Loucy (cell line): ENCODE data around the gene PACRG.

Experiments
- H2AFZ ChIP-seq: fragments of 200-600 bp; sonication (generic); 2 replicates; pipeline ENCODE4 v1.6.0; 2016; ENCODE audit warnings: antibody characterized with exemption, mild to moderate bottlenecking, low read length, moderate library complexity
- H3F3A ChIP-seq: fragments of 200-600 bp; 2 replicates; pipeline ENCODE4 v1.6.0; 2016; ENCODE audit warnings: antibody characterized with exemption, low read depth, mild to moderate bottlenecking
- H3K27me3 ChIP-seq: fragments of 200-600 bp; sonication (generic); 2 replicates; pipeline ENCODE4 v1.6.1; 2014; ENCODE audit warnings: low read length, mild to moderate bottlenecking; ENCODE audit not compliant: insufficient read depth, poor library complexity, severe bottlenecking
- H3K36me3 ChIP-seq: fragments of 200-600 bp; sonication (generic); 2 replicates; pipeline ENCODE4 v1.6.1; 2016; ENCODE audit warnings: low read length; ENCODE audit not compliant: insufficient read depth
- H3K4me1 ChIP-seq: fragments of 200-600 bp; sonication (generic); 2 replicates; pipeline ENCODE4 v1.5.1; 2014; ENCODE audit warnings: low read length, mild to moderate bottlenecking; ENCODE audit not compliant: insufficient read depth, poor library complexity, severe bottlenecking
- H3K4me2 ChIP-seq: fragments of 200-600 bp; sonication (generic); 2 replicates; pipeline ENCODE4 v1.6.0; 2014; ENCODE audit warnings: antibody characterized with exemption, low read length, low read depth, mild to moderate bottlenecking; ENCODE audit not compliant: poor library complexity, severe bottlenecking
- H3K4me3 ChIP-seq: fragments of 200-600 bp; sonication (generic); 2 replicates; pipeline ENCODE4 v1.5.1; 2014; ENCODE audit warnings: low read length, mild to moderate bottlenecking, mixed read lengths; ENCODE audit not compliant: poor library complexity, severe bottlenecking
- H3K79me2 ChIP-seq: fragments of 200-600 bp; sonication (generic); 2 replicates; pipeline ENCODE4 v1.6.1; 2014; ENCODE audit warnings: low read length; ENCODE audit not compliant: insufficient read depth
- H3K9ac ChIP-seq: fragments of 200-600 bp; sonication (generic); 2 replicates; pipeline ENCODE4 v1.6.0; 2014; ENCODE audit warnings: mild to moderate bottlenecking, low read depth, low read length, moderate library complexity; ENCODE audit not compliant: poor library complexity, severe bottlenecking
- H3K9me2 ChIP-seq: fragments of 200-600 bp; sonication (generic); replicated peaks from 2 replicates; pipeline ENCODE4 v1.6.1; 2016; ENCODE audit warnings: low read depth, low read length, mixed read lengths
- H3K9me3 ChIP-seq: fragments of 200-600 bp; sonication (generic); 2 replicates; pipeline ENCODE4 v1.6.1; 2014; ENCODE audit warnings: mild to moderate bottlenecking, antibody characterized with exemption, low read length, low read depth; ENCODE audit not compliant: insufficient read depth
- H4K20me1 ChIP-seq: fragments of 200-600 bp; sonication (generic); 2 replicates; pipeline ENCODE4 v1.6.0; 2014; ENCODE audit warnings: antibody characterized with exemption, low read length, mild to moderate bottlenecking; ENCODE audit not compliant: insufficient read depth, poor library complexity, severe bottlenecking
- EZH2phosphoT487 ChIP-seq: fragments of 200-600 bp; IDR thresholded peaks from 2 replicates; pipeline ENCODE4 v1.6.1; 2018; ENCODE audit warnings: antibody characterized with exemption, mild to moderate bottlenecking, moderate library complexity, borderline replicate concordance
- TF ChIP-seq, protein P1 (sequence below): fragments of 200-600 bp; sonication (generic); conservative IDR thresholded peaks from 2 replicates; pipeline ENCODE4 v1.5.1; 2014; ENCODE audit warnings: mild to moderate bottlenecking, antibody characterized with exemption, low read length

PACRG gene

DNA sequence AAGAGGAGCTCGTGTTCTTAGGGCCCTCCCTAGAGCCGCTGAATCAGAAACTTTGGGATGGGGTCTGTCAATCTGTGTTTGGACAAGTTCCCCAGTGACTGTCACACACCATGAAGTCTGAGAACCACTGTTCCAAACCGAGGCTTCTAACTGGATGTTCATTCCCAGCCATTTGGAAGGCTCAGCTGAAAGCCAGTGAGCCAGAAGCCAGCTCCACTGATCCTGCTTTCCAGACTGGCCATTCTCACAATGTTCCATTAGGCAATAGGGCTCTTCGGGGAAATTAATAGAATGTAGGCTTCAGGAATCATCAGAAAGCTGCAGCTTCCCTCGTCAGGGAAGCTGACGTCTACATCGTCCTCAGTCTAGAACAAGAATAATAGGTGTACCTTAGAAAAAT is 595.9 kb downstream of the PACRG start:
- Histone ChIP-seq H2AFZ (no peak overlapping the region), H4K20me1 (no peaks in the 10 kb centered on the region), H3K4me2 (no peak overlapping the region), H3K4me3 (no peak overlapping the region), H3K9me3 (no peaks in the 10 kb centered on the region; the same call in 1 of the 2 replicates), H3F3A (no peaks in the 10 kb centered on the region), H3K9me2 (no peaks in the 10 kb centered on the region), H3K9ac (no peak overlapping the region), H3K36me3 (no peaks in the 10 kb centered on the region), H3K4me1 (no peaks in the 10 kb centered on the region), H3K27me3 (no peaks in the 10 kb centered on the region), H3K79me2 (no peaks in the 10 kb centered on the region)
- TF ChIP-seq, protein P1, sequence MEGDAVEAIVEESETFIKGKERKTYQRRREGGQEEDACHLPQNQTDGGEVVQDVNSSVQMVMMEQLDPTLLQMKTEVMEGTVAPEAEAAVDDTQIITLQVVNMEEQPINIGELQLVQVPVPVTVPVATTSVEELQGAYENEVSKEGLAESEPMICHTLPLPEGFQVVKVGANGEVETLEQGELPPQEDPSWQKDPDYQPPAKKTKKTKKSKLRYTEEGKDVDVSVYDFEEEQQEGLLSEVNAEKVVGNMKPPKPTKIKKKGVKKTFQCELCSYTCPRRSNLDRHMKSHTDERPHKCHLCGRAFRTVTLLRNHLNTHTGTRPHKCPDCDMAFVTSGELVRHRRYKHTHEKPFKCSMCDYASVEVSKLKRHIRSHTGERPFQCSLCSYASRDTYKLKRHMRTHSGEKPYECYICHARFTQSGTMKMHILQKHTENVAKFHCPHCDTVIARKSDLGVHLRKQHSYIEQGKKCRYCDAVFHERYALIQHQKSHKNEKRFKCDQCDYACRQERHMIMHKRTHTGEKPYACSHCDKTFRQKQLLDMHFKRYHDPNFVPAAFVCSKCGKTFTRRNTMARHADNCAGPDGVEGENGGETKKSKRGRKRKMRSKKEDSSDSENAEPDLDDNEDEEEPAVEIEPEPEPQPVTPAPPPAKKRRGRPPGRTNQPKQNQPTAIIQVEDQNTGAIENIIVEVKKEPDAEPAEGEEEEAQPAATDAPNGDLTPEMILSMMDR, result no peak
- TF ChIP-seq EZH2phosphoT487, result no peak

DNA sequence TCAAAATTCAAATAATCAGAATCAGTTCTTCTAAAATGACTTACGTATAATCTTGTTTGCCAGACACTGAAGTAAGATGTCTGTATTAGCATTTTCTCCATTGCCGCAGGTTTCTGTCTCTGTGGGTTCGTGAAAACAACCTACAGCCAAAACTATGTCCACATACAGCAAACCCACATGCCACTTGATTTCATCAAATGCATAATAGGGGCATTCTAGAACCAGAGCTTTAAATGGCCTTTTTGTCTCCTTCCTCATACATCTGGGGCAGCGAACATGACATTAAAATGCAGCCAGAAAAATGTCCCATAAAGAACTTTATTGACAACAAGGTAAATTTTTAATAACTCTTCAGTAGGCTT is 596.5 kb downstream of the PACRG start:
- no peaks in the 10 kb centered on the region for H4K20me1 ChIP-seq
- H3K4me3 ChIP-seq, result no peak overlapping the region
- no peaks in the 10 kb centered on the region for H3K9me2 ChIP-seq
- H3K79me2 ChIP-seq, result no peaks in the 10 kb centered on the region
- TF ChIP-seq EZH2phosphoT487, result no peak
- TF ChIP-seq, protein P1, result no peak
- H3K36me3 ChIP-seq, result no peaks in the 10 kb centered on the region
- no peaks in the 10 kb centered on the region for H3F3A ChIP-seq
- H3K27me3 ChIP-seq, result no peaks in the 10 kb centered on the region
- H3K4me2 ChIP-seq, result no peak overlapping the region
- no peaks in the 10 kb centered on the region; the same call in 1 of the 2 replicates for H3K9me3 ChIP-seq
- no peaks in the 10 kb centered on the region for H3K4me1 ChIP-seq
- H3K9ac ChIP-seq, result no peak overlapping the region
- no peak overlapping the region for H2AFZ ChIP-seq

DNA sequence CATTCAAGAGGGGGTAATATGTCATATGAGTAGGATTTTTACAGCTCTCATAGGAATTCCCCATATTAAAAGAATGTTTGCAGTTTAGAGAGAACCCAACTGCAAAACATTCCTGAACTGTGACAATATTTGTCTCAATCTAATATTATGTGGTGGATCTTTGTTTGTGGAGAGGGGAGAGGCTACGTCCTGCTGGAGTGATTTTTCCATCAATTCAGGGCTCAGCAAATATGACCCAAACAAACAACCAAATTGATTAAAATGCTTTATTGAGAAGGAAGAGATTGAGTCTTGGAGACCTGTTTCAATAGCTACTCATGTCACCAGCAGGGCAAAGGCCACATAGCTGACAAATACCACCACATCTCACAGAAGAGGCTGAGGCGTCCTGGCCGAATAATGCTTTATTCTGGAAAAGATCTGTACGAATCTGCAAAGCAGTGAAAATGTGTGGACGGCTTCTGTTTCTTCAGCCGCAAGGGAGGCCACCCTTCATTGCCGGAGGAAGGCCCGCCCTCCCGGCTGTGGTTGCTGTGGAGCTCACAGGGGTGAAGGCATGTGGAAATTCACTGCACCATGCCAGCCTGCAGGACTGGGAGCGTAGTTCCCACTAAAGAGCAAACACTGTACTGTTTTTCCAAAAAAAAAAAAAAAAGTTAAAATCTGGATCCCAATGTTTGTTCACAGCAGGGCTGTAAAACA is 597.1 kb downstream of the PACRG start:
- Histone ChIP-seq H3K9me2 (no peaks in the 10 kb centered on the region), H3F3A (no peaks in the 10 kb centered on the region), H3K9ac (no peak overlapping the region), H3K79me2 (no peaks in the 10 kb centered on the region), H3K4me1 (no peaks in the 10 kb centered on the region), H3K27me3 (no peaks in the 10 kb centered on the region), H3K4me2 (no peak overlapping the region), H3K4me3 (no peak overlapping the region), H3K36me3 (no peaks in the 10 kb centered on the region), H4K20me1 (no peaks in the 10 kb centered on the region), H3K9me3 (no peaks in the 10 kb centered on the region; the same call in 1 of the 2 replicates), H2AFZ (no peak overlapping the region)
- TF ChIP-seq, protein P1, result no peak
- no peak for TF ChIP-seq EZH2phosphoT487
